GM23248 (cell line): ENCODE measurements around the gene XCL2.

ENCODE experiments used
- EZH2 ChIP-seq: fragments of 200-600 bp; sonication (generic); IDR thresholded peaks from 2 replicates; pipeline ENCODE4 v1.6.1; 2018; ENCODE audit warnings: antibody characterized with exemption, mild to moderate bottlenecking; ENCODE audit not compliant: insufficient read depth, poor library complexity, severe bottlenecking
- EZH2phosphoT487 ChIP-seq: fragments of 200-600 bp; sonication (generic); IDR thresholded peaks from 2 replicates; pipeline ENCODE4 v1.6.1; 2018; ENCODE audit warnings: antibody characterized with exemption, moderate library complexity, mild to moderate bottlenecking, low read depth; ENCODE audit not compliant: insufficient read depth

DNA sequence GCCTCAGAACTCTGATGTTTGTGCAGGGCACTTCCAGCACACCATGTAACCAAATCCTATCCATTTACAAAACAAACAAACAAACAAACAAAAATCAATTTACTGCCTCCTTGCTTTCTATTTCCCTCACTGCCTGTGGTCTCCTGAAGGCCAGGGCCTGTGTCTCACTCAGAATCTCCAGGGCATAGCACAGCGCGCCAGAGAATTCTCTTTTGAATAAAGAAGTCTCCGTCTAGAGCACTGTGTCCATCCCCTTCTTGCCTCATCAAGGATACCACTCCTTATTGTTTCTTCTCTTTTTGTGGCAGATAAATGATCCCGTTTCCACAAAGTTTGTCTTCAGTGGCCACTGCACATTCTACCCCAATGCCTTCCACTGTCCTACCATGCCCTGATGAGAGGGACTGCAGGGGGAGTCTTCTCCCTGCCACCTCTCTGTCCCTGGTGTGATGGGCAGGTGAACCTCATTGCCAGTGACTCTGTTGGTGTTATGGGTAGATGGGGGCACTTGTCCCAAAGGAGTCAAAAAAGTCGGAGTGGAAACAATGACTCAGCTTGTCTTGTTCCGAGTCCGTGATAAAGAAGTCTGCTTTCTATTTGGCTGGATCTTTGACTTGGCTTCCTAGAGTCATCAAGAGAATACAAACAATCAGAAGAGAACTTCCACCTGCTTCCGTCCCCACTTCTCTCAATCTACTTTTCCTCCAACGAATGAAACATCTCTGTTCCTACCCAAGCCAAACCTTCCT, 30.0 kb downstream of the XCL2 start:
- TF ChIP-seq EZH2: no peak
- TF ChIP-seq EZH2phosphoT487: no peak
